CD8-positive, alpha-beta memory T cell (primary cell): Measurements from ENCODE around the gene KRABD2.
"Not testable (repeated sequence)": the region's sequence is repeated elsewhere in the genome, so short reads cannot be mapped to it uniquely, and the experiment has no call there.

Source experiments
- CTCF ChIA-PET: fragments of 350-600 bp; sonication (Branson Sonifier 250); formaldehyde crosslinking; loops from one replicate; lab custom pipeline; 2021; ENCODE audit warnings: antibody characterized with exemption; lab: Charles Lee
- POLR2A ChIA-PET: fragments of 350-600 bp; sonication (Branson Sonifier 250); formaldehyde crosslinking; loops from one replicate; lab custom pipeline; 2021; ENCODE audit warnings: antibody characterized with exemption; lab: Charles Lee
- DNase-seq, 5 donors: peaks; one replicate each; pipeline versions ENCODE4 v3.0.0 to v3.0.0-alpha.2; 2020 to 2022; ENCODE audit warnings: mixed read lengths in 1 of 5
- H3K27ac ChIP-seq: one replicate; pipeline ENCODE4 v1.7.0; 2013; ENCODE audit warnings: low read depth, mild to moderate bottlenecking, low read length, moderate library complexity
- H3K27me3 ChIP-seq: 2 replicates; pipeline ENCODE4 v1.7.0; 2013; ENCODE audit warnings: low read length, mild to moderate bottlenecking; ENCODE audit not compliant: insufficient read depth, poor library complexity, severe bottlenecking
- H3K36me3 ChIP-seq: 2 replicates; pipeline ENCODE4 v1.7.0; 2013; ENCODE audit warnings: mild to moderate bottlenecking, low read length, moderate library complexity; ENCODE audit not compliant: insufficient read depth
- H3K4me1 ChIP-seq: 2 replicates; pipeline ENCODE4 v1.7.0; 2013; ENCODE audit warnings: mild to moderate bottlenecking, low read length, moderate library complexity; ENCODE audit not compliant: insufficient read depth
- H3K4me3 ChIP-seq: 2 replicates; pipeline ENCODE4 v1.7.0; 2013; ENCODE audit warnings: mild to moderate bottlenecking, low read length
- H3K9me3 ChIP-seq: 2 replicates; pipeline ENCODE4 v1.7.0; 2013; ENCODE audit warnings: mild to moderate bottlenecking, low read length
- H3K27ac Mint-ChIP-seq, 8 donors: one replicate each; pipeline ENCODE4 v1.8.0; 2020 to 2021; ENCODE audit warnings: mixed read lengths in 8 of 8, mild to moderate bottlenecking in 6 of 8, inconsistent platforms in 3 of 8, moderate library complexity in 3 of 8
- H3K27me3 Mint-ChIP-seq, 2 donors: one replicate each; pipeline ENCODE4 v1.8.0; 2020 to 2021; ENCODE audit warnings: mixed read lengths in 2 of 2, mild to moderate bottlenecking in 1 of 2, moderate library complexity in 1 of 2
- H3K36me3 Mint-ChIP-seq, 3 donors: one replicate each; pipeline ENCODE4 v1.8.0; 2020 to 2021; ENCODE audit warnings: mixed read lengths in 3 of 3, inconsistent platforms in 1 of 3, mild to moderate bottlenecking in 1 of 3
- H3K4me1 Mint-ChIP-seq, 3 donors: one replicate each; pipeline ENCODE4 v1.8.0; 2020 to 2021; ENCODE audit warnings: mixed read lengths in 3 of 3, inconsistent platforms in 1 of 3, mild to moderate bottlenecking in 1 of 3
- H3K4me3 Mint-ChIP-seq, 7 donors: one replicate each; pipeline ENCODE4 v1.8.0; 2020 to 2021; ENCODE audit warnings: mixed read lengths in 7 of 7, mild to moderate bottlenecking in 6 of 7, moderate library complexity in 4 of 7, inconsistent platforms in 2 of 7
- H3K9me3 Mint-ChIP-seq, 5 donors: one replicate each; pipeline ENCODE4 v1.8.0; 2020 to 2022; ENCODE audit warnings: mixed read lengths in 5 of 5, mild to moderate bottlenecking in 3 of 5, moderate library complexity in 2 of 5, inconsistent platforms in 1 of 5

KRABD2 gene

DNA sequence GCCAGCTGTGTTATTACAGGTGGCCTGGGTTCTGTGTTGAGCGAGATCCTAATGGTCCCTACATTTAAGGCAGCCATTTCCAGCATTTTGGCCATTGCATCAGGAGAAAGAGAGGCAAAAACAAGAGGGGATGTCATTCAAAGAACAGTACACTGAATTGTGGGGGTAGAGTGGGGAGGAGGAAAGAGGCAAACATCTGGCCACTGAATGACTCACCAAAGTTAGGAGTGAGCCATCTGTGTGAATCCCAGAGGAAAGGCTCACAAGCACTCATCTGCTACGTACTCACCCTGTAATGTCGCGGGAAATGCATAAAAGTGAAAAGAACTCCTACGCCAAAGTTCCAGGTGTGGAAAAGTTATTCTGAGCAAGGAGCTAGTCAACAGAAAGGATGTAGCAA, 16.7 kb downstream of the KRABD2 start:
- H3K27ac ChIP-seq: no peak overlapping the region
- H3K9me3 ChIP-seq: no peaks in the 10 kb centered on the region
- Mint-ChIP-seq H3K36me3 (peaks cover 0 to 1% (median 0%) of the 10 kb centered on the region in 3 donors), H3K4me3 (no peak overlapping the region), H3K27me3 (no peaks in the 10 kb centered on the region), H3K27ac (peak overlapping the region in 2 of 8 donors; percentile 34 to 51), H3K9me3 (no peaks in the 10 kb centered on the region), H3K4me1 (peaks cover 0 to 7% (median 6%) of the 10 kb centered on the region in 3 donors)
- DNase-seq: no peak
- POLR2A ChIA-PET: no interaction called here
- H3K4me3 ChIP-seq: no peak overlapping the region
- no peaks in the 10 kb centered on the region for H3K36me3 ChIP-seq
- no peaks in the 10 kb centered on the region for H3K4me1 ChIP-seq
- no peaks in the 10 kb centered on the region for H3K27me3 ChIP-seq
- CTCF ChIA-PET: no interaction called here

DNA sequence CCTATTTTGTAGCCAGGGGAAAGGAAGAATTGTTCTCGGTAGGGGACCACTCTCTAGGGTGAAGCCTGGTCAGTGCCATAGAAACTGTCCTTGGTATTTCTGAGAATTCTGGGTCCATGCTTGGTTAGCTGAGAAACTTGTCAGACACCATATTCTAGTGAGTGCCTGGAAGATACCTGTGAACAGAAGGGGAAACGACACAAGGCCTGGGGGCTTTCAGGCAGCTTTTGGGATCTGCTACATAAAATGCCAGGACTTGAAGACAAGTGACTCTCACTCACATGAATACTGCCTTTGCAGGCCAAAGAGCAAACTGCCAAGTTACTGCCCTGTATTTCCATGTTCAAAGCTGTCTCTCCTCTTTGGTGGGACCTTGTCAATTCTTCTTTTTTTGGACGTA, 18.6 kb downstream of the KRABD2 start:
- ChIA-PET CTCF (no interaction called here), POLR2A (no interaction called here)
- Histone ChIP-seq H3K27ac (no peak overlapping the region), H3K4me3 (no peak overlapping the region), H3K27me3 (no peaks in the 10 kb centered on the region), H3K36me3 (no peaks in the 10 kb centered on the region), H3K4me1 (no peaks in the 10 kb centered on the region), H3K9me3 (no peaks in the 10 kb centered on the region)
- Mint-ChIP-seq H3K27ac (no peak overlapping the region), H3K9me3 (no peaks in the 10 kb centered on the region), H3K4me1 (peaks cover 0 to 7% (median 6%) of the 10 kb centered on the region in 3 donors), H3K4me3 (no peak overlapping the region), H3K27me3 (no peaks in the 10 kb centered on the region), H3K36me3 (no peaks in the 10 kb centered on the region)
- no peak for DNase-seq

DNA sequence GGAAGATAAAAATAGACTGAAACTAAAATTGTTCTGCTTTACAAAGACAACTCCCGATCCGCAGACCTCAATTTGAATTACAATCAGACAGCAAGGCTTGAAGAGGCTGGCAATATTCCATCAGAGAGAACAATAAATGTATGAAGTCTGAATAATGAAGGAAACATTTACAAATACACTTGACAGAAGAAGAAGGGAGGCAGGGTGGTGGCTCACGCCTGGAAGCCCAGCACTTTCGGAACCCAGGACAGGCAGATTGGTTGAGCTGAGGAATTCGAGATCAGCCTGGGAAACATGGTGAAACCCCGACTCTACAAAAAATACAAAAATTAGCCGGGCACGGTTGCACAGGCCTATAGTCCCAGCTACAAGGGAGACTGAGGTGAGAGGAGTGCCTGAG, 22.3 kb downstream of the KRABD2 start:
- Mint-ChIP-seq H3K4me1 (no peaks in the 10 kb centered on the region), H3K27me3 (peaks cover 6 to 13% of the 10 kb centered on the region in 2 donors), H3K27ac (no peak overlapping the region), H3K4me3 (no peak overlapping the region), H3K9me3 (no peaks in the 10 kb centered on the region), H3K36me3 (no peaks in the 10 kb centered on the region)
- H3K36me3 ChIP-seq: no peaks in the 10 kb centered on the region
- H3K27ac ChIP-seq: no peak overlapping the region
- CTCF ChIA-PET: no interaction called here
- H3K9me3 ChIP-seq: no peaks in the 10 kb centered on the region
- no peaks in the 10 kb centered on the region for H3K27me3 ChIP-seq
- DNase-seq: no peak
- POLR2A ChIA-PET: no interaction called here
- no peaks in the 10 kb centered on the region for H3K4me1 ChIP-seq
- H3K4me3 ChIP-seq: no peak overlapping the region

DNA sequence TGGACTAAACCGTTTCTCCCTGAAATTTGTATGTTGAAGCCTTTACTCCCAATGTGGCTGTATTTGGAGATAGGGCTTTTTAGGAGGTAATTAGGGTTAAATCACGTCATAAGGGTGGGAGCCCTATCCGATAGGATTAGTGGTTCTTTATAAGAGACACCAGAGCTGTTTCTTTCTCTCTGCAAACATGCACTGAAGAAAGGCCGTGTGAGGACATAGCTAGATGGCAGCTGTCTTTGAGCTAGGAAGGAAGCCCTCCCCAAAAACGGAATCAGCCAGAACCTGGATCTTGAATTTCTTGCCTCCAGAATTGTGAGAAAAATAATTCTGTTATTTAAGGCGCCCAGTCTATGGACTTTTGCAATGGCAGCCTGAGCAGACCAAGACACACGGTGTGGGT, 22.8 kb downstream of the KRABD2 start:
- H3K27me3 Mint-ChIP-seq: peaks cover 6 to 13% of the 10 kb centered on the region in 2 donors
- no peak overlapping the region for H3K4me3 Mint-ChIP-seq
- DNase-seq: no peak
- Histone ChIP-seq H3K27me3 (no peaks in the 10 kb centered on the region), H3K27ac (no peak overlapping the region), H3K36me3 (no peaks in the 10 kb centered on the region), H3K9me3 (no peaks in the 10 kb centered on the region), H3K4me3 (no peak overlapping the region), H3K4me1 (no peaks in the 10 kb centered on the region)
- no peaks in the 10 kb centered on the region for H3K9me3 Mint-ChIP-seq
- no peaks in the 10 kb centered on the region for H3K4me1 Mint-ChIP-seq
- no peak overlapping the region for H3K27ac Mint-ChIP-seq
- no peaks in the 10 kb centered on the region for H3K36me3 Mint-ChIP-seq
- POLR2A ChIA-PET: no interaction called here
- CTCF ChIA-PET: no interaction called here

DNA sequence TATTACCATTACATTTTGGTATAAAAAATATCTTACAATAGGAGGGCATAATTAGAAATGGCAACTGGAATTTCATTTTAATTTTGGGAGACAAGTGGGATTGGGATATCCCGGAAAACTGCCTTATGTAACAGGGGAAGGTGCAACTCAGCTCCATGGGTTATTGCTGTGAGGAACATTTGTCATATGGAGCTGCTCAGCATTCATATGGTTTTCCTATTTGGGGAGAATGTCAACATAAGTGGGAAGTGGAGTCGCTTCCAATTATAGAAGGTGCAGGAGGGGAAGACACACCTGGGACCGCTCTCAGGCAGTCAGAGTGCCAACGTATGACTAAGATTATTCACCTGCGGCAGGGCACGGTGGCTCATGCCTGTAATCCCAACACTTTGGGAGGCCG, 26.2 kb downstream of the KRABD2 start:
- Mint-ChIP-seq H3K27me3 (peaks cover 10 to 38% of the 10 kb centered on the region in 2 donors), H3K9me3 (no peaks in the 10 kb centered on the region), H3K36me3 (no peaks in the 10 kb centered on the region), H3K4me1 (no peaks in the 10 kb centered on the region), H3K4me3 (no peak overlapping the region), H3K27ac (no peak overlapping the region)
- H3K4me3 ChIP-seq: no peak overlapping the region
- no peaks in the 10 kb centered on the region for H3K4me1 ChIP-seq
- ChIA-PET CTCF (no interaction called here), POLR2A (no interaction called here)
- H3K36me3 ChIP-seq: no peaks in the 10 kb centered on the region
- no peaks in the 10 kb centered on the region for H3K9me3 ChIP-seq
- H3K27me3 ChIP-seq: peaks cover 9% of the 10 kb centered on the region
- no peak for DNase-seq
- no peak overlapping the region for H3K27ac ChIP-seq

DNA sequence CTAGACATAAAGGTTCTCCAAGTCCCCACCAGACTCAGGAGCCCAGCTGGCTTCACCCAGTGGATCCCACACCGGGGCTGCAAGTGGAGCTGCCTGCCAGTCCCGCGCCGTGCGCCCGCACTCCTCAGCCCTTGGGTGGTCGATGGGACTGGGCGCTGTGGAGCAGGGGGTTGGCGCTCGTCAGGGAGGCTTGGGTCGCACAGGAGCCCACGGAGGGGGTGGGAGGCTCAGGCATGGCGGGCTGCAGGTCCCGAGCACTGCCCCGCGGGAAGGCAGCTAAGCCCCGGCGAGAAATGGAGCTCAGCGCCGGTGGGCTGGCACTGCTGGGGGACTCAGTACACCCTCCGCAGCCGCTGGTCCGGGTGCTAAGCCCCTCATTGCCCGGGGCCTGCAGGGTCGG, 29.5 kb downstream of the KRABD2 start:
- POLR2A ChIA-PET, H3K4me3 ChIP-seq, H3K36me3 ChIP-seq, DNase-seq, H3K36me3 Mint-ChIP-seq, H3K4me1 ChIP-seq, H3K4me3 Mint-ChIP-seq, H3K4me1 Mint-ChIP-seq, H3K27ac ChIP-seq, H3K9me3 ChIP-seq, H3K27me3 ChIP-seq, H3K27ac Mint-ChIP-seq, H3K9me3 Mint-ChIP-seq: not testable (repeated sequence)
- H3K27me3 Mint-ChIP-seq: peaks cover 6 to 41% of the 10 kb centered on the region in 2 donors
- CTCF ChIA-PET: interaction anchor here (1.1 kb wide), 1 partner anchor 461 kb away, joined by 3 read pairs; no protein-coding TSS in a partner anchor

DNA sequence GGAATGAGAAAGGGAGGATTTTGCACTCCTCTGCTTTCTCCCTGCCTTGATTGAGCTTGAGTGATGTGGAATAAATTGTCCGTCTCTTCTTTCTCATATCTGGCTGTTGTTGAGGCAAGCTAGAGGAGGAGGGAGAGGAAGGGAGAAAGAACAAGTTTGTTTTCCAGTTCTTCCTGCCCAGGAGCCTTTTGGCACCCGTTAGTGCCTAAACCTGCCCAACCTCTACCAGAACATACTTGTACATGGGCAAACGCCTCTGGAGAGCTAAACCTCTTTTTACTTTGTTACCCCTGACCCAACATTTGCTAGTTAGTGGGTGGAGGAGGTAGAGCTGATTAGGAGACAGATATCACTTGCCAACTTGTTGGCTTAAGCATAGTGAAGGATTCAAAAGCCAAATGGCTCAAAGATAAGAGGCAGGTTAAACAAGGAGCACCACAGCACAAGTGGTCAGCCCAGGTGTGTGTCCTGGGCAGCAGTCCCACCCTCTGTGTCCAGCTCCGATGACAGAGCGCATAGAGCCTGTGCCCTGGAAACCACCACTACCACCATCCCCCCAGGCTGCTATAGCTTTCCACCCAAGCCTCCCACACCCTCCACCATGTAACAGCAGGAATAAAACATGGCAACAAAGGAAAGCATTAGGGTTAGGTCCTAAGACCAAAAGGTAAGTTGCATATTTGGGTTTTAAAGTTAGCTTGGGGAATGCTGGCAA, 30.4 kb downstream of the KRABD2 start:
- peak overlapping the region in 1 of 8 donors; percentile 31 for H3K27ac Mint-ChIP-seq

DNA sequence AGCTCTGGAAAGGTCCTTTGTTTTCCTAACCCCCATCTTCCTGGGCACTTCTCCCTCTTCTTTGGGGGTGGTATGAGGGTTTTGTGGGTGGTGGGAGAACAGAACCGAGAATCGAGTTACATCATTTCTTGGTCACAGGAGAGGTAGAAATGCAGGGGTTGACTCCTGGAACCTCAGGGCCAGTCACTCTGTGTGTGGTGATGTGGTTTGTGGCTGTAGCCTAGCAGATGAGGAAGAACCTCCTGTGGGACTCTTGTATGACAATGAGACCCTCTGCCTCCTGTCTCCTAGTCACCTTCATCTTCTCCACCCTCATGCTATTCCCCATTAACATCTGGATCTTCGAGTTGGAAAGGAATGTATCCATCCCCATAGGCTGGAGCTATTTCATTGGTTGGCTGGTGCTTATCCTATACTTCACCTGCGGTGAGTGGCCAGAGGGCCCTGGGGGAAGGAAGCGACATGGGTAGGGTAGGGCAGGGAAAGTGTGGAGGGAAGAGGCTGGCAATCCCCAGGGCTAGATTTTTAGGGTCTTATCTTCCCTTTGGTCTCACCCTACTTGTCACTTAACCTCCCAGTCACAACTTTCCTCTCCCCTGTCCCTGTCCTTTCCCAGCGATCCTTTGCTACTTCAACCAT, 31.3 kb downstream of the KRABD2 start:
- H3K27ac ChIP-seq: no peak overlapping the region
- peaks cover 4 to 37% of the 10 kb centered on the region in 2 donors for H3K27me3 Mint-ChIP-seq
- no peaks in the 10 kb centered on the region for H3K9me3 ChIP-seq
- no peak overlapping the region for H3K27ac Mint-ChIP-seq
- H3K36me3 ChIP-seq: no peaks in the 10 kb centered on the region
- ChIA-PET CTCF (no interaction called here), POLR2A (no interaction called here)
- H3K27me3 ChIP-seq: peaks cover 9% of the 10 kb centered on the region
- no peak for DNase-seq
- no peak overlapping the region for H3K4me3 Mint-ChIP-seq
- no peak overlapping the region for H3K4me3 ChIP-seq
- H3K36me3 Mint-ChIP-seq: no peaks in the 10 kb centered on the region
- H3K4me1 Mint-ChIP-seq: no peaks in the 10 kb centered on the region
- no peaks in the 10 kb centered on the region for H3K9me3 Mint-ChIP-seq
- H3K4me1 ChIP-seq: no peaks in the 10 kb centered on the region

More for the DNA sequence above, 30.4 kb downstream of the KRABD2 start:
- no peak for DNase-seq
- no peaks in the 10 kb centered on the region for H3K9me3 Mint-ChIP-seq
- H3K27me3 Mint-ChIP-seq: peaks cover 6 to 41% of the 10 kb centered on the region in 2 donors
- Histone ChIP-seq H3K27ac (no peak overlapping the region), H3K4me1 (no peaks in the 10 kb centered on the region), H3K9me3 (no peaks in the 10 kb centered on the region), H3K27me3 (peaks cover 9% of the 10 kb centered on the region), H3K4me3 (no peak overlapping the region), H3K36me3 (no peaks in the 10 kb centered on the region)
- H3K36me3 Mint-ChIP-seq: no peaks in the 10 kb centered on the region
- ChIA-PET CTCF (interaction anchor here (1.1 kb wide), 1 partner anchor 462 kb away, joined by 3 read pairs; no protein-coding TSS in a partner anchor), POLR2A (no interaction called here)
- no peak overlapping the region for H3K4me3 Mint-ChIP-seq
- H3K4me1 Mint-ChIP-seq: no peaks in the 10 kb centered on the region
